Gastrocnemius medialis (tissue), 4 donors: ENCODE data around the gene HPF1. TPM values are rescaled to one million over a fixed set of nuclear protein-coding genes. Genes with fewer than 3 reads are reported as not detected.
A peak's percentile ranks its signal among the peaks of the same experiment; 100 is the strongest.
"Not testable (repeated sequence)": the region's sequence is repeated elsewhere in the genome, so short reads cannot be mapped to it uniquely, and the experiment has no call there.

Experiments used
- ATAC-seq, 2 donors: fragments of 150-250 bp; one replicate each; pipeline ENCODE4 v1.9.1; 2016
- DNase-seq, 2 donors: peaks; one replicate each; pipeline ENCODE4 v3.0.0-alpha.2; 2019
- H3K27ac ChIP-seq, 4 donors: fragments of 200-600 bp; sonication (generic); 1 replicate in 1 of 4; 2 replicates in 3 of 4; pipeline ENCODE4 v1.5.1; 2016 to 2018; ENCODE audit warnings: mild to moderate bottlenecking in 2 of 4, moderate library complexity in 1 of 4
- H3K27me3 ChIP-seq, 3 donors: fragments of 200-600 bp; sonication (generic) in 2 of 3; 1 replicate in 1 of 3; 2 replicates in 2 of 3; pipeline versions ENCODE4 v1.5.1 to v1.6.0; 2016 to 2019; ENCODE audit warnings: mild to moderate bottlenecking in 1 of 3, moderate library complexity in 1 of 3
- H3K36me3 ChIP-seq, 2 donors: fragments of 200-600 bp; sonication (generic) in 1 of 2; one replicate each; pipeline ENCODE4 v1.5.1; 2017 to 2018
- H3K4me1 ChIP-seq, 2 donors: fragments of 200-600 bp; sonication (generic) in 1 of 2; one replicate each; pipeline ENCODE4 v1.5.1; 2016 to 2017; ENCODE audit warnings: mild to moderate bottlenecking in 2 of 2
- H3K4me3 ChIP-seq, 4 donors: fragments of 200-600 bp; sonication (generic) in 3 of 4; 1 replicate in 1 of 4; 2 replicates in 3 of 4; pipeline ENCODE4 v1.5.1; 2016 to 2019; ENCODE audit warnings: mild to moderate bottlenecking in 2 of 4
- H3K9me3 ChIP-seq, 3 donors: fragments of 200-600 bp; sonication (generic) in 2 of 3; 1 replicate in 1 of 3; 2 replicates in 2 of 3; pipeline ENCODE4 v1.5.1; 2016 to 2019
- CTCF ChIP-seq, 5 experiments: fragments of 450-650 bp in 3 of 5; fragments of 200-600 bp in 2 of 5; sonication (generic) in 2 of 5; IDR thresholded peaks in 4 of 5; conservative IDR thresholded peaks in 1 of 5; 1 replicate in 4 of 5; 2 replicates in 1 of 5; pipeline ENCODE4 v1.5.1; 2016 to 2019; ENCODE audit warnings: antibody characterized with exemption in 5 of 5, mild to moderate bottlenecking in 3 of 5, moderate library complexity in 3 of 5
- POLR2A ChIP-seq, 2 donors: fragments of 450-650 bp; IDR thresholded peaks; one replicate each; pipeline ENCODE4 v1.6.1; 2017; ENCODE audit warnings: antibody characterized with exemption in 2 of 2, mild to moderate bottlenecking in 2 of 2, moderate library complexity in 2 of 2
- in situ Hi-C, 4 donors: fragments of 200-750 bp; cut with MboI; loops; one replicate each; pipeline versions ENCODE4 v1.15.0 to v1.8.0; 2017; ENCODE audit warnings: low sequenced_read_pairs in 4 of 4
- intact Hi-C: fragments of 100-400 bp; cut with DNase I; formaldehyde crosslinking; loops from one replicate; pipeline ENCODE4 v1.15.1; 2023; ENCODE audit warnings: low total_unique reads
- total RNA-seq, 4 donors: library from RNA; depleted of rRNA; stranded (reverse); fragments of >200 nt; gene quantifications; one replicate each; pipeline versions ENCODE4 v1.1.0 to v1.2.3, GENCODE V29; 2016

Gene HPF1
- 10 to 100 TPM; 18.4 to 51.8 (median 28.4) TPM for total RNA-seq

DNA sequence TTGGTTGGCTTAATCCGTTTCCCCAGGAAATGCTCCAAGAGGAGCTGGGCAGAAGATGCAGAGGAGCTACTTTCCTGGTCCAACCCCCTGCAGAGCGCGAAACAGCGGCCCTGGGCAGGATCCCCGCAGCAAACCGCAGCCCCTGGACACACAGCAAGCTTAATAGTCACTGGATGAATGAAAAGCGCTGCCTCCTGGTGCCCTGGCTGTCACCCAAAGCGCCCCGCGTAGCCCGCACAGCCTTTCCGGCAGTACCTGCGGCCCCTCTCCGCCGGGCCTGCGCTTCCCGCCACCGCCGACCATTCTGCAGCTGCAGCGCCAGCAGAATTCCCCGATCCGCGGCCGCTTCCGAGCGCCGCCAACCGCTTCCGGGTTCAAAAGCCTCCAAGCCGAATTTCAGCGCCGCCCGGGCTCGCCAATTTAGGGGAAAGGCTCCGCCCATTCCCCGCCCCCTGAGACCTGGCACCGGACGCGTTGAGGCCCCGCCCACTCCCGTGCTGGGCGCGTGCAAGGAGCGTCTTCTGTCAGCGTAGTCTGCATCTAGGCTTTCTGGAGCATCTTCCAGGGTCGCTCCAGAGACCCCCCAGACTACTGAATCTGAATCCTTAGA is at the start of gene HPF1:
HPF1 (minus strand) TSS at position 370 of the 610 bp plus-strand sequence; CDS start at position 303, 67 bp downstream.
- ATAC-seq (peak; percentile 96 to 97), DNase-seq (peak; percentile 84 to 88)
- Histone ChIP-seq H3K4me1 (peaks cover 16 to 17% of the 10 kb centered on the region in 2 donors), H3K9me3 (no peaks in the 10 kb centered on the region), H3K36me3 (peaks cover 0 to 9% of the 10 kb centered on the region in 2 donors), H3K27me3 (no peaks in the 10 kb centered on the region), H3K4me3 (peak within 1 kb of the TSS; percentile 78 to 100 (median 88)), H3K27ac (peak within 1 kb of the TSS; percentile 63 to 81 (median 73))
- in situ Hi-C loops (loop anchor here in 1 of 4 donors (10.0 kb wide), 1 partner anchor 133 kb away; the partner anchor contains the start of gene CLCN3), intact Hi-C loops (loop anchor here (2.0 kb wide), 2 partner anchors 145 to 269 kb away; partner anchors contain the start of genes MFAP3L and NEK1)
- peak in 1 of 5 experiments; percentile 15 for TF ChIP-seq CTCF (IDR thresholded peaks at IDR 0.05 in 4 of 5, conservative IDR thresholded peaks at IDR 0.05 in 1 of 5)
- TF ChIP-seq POLR2A (IDR thresholded peaks at IDR 0.05) = peak; percentile 35 to 54

DNA sequence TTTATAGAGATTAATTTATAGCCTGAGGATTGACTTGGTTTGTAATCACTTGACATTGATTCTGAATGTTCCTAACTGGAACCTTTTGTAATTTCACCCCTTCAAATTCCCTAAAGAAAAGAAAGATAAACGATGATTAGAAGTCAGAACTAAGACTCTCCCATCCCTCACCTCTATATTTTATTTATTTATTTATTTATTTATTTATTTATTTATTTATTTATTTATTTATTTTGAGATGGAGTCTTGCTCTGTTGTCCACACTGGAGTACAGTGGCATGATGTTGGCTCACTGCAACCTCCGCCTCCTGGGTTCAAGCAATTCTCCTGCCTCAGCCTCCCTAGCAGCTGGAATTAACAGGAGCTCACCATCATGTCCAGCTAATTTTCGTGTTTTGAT is 49.0 kb upstream of the HPF1 start:
- H3K27me3 ChIP-seq, H3K9me3 ChIP-seq, intact Hi-C loops, H3K27ac ChIP-seq, H3K36me3 ChIP-seq, ATAC-seq, DNase-seq, H3K4me1 ChIP-seq, H3K4me3 ChIP-seq: not testable (repeated sequence)
- in situ Hi-C loops = loop anchor here in 2 of 4 donors (10.0 kb wide), 2 partner anchors 238 to 248 kb away; no protein-coding TSS in a partner anchor

DNA sequence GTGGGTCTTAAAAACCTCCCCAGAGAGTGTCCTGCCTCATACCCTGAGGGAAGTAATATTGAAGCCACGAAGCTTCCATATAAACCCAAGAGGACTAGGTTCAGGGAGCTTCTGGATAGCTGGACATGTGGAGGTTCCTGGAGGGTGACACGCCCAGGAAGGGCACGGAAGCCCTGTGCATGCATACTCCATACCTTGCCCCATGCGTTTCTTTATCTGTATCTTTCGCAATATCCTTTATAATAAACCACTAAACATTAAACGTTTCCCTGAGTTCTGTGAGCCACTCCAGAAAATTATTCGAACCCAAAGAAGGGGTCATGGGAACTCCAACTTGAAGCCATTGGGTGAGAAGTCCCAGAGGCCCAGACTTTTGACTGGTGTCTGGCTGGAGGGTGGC is 45.7 kb upstream of the HPF1 start:
- Histone ChIP-seq H3K4me1 (peaks cover 0 to 4% of the 10 kb centered on the region in 2 donors), H3K4me3 (no peak overlapping the region), H3K27ac (no peak overlapping the region), H3K9me3 (no peaks in the 10 kb centered on the region), H3K27me3 (no peaks in the 10 kb centered on the region), H3K36me3 (no peaks in the 10 kb centered on the region)
- ATAC-seq (no peak), DNase-seq (no peak)
- TF ChIP-seq POLR2A (IDR thresholded peaks at IDR 0.05) = no peak
- no peak for TF ChIP-seq CTCF (IDR thresholded peaks at IDR 0.05 in 4 of 5, conservative IDR thresholded peaks at IDR 0.05 in 1 of 5)
- in situ Hi-C loops = loop anchor here in 2 of 4 donors (10.0 kb wide), 2 partner anchors 241 to 251 kb away; no protein-coding TSS in a partner anchor
- intact Hi-C loops = no loop called here

DNA sequence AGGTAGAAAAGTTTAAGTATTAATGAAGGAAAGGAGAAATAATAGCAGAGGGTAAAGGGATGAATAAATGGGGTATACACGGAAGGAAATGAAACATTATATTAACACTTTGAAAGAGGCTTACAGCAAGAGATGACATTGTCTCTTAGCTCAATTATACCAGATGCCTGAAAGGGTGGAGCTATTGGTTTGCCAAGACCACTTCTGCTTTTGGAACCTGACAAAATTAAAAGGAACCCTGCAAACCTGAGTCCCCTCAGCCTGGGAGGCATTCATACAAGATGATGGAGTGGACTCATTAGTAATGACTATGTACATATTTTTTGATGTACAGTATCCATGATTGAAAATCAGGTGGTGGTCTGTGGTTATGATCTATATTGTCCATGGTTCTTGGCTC is 45.1 kb upstream of the HPF1 start:
- intact Hi-C loops = no loop called here
- Histone ChIP-seq H3K27me3 (no peaks in the 10 kb centered on the region), H3K4me3 (no peak overlapping the region), H3K4me1 (peaks cover 0 to 4% of the 10 kb centered on the region in 2 donors), H3K9me3 (no peaks in the 10 kb centered on the region), H3K36me3 (no peaks in the 10 kb centered on the region), H3K27ac (no peak overlapping the region)
- in situ Hi-C loops = loop anchor here in 2 of 4 donors (10.0 kb wide), 2 partner anchors 242 to 252 kb away; no protein-coding TSS in a partner anchor
- no peak for DNase-seq
- ATAC-seq = no peak
- TF ChIP-seq CTCF (IDR thresholded peaks at IDR 0.05 in 4 of 5, conservative IDR thresholded peaks at IDR 0.05 in 1 of 5) (no peak), POLR2A (IDR thresholded peaks at IDR 0.05) (no peak)

DNA sequence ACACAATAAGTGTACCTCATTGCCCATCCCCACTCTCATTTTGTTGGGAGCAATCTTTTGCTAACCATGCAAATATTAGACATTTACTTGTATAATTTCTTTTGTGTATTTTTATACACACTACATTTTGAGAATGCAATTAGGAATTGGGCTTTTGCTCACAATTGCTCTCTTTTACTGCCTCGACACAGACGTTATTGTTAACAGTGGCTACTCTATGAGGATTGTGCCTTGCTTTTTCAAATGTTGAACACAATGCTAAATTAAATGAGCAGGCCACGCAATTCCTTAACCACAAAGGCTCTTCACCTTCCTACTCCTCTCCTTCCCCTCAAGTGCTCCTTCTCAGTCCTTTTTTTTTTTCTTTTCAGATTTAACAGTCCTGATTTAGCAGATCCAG is 42.8 kb upstream of the HPF1 start:
- H3K27ac ChIP-seq = no peak overlapping the region
- no peaks in the 10 kb centered on the region for H3K9me3 ChIP-seq
- H3K27me3 ChIP-seq = no peaks in the 10 kb centered on the region
- ATAC-seq (no peak), DNase-seq (no peak)
- intact Hi-C loops = no loop called here
- H3K4me1 ChIP-seq = peaks cover 0 to 4% of the 10 kb centered on the region in 2 donors
- in situ Hi-C loops = loop anchor here in 2 of 4 donors (10.0 kb wide), 2 partner anchors 244 to 254 kb away; no protein-coding TSS in a partner anchor
- no peaks in the 10 kb centered on the region for H3K36me3 ChIP-seq
- no peak overlapping the region for H3K4me3 ChIP-seq
- no peak for TF ChIP-seq CTCF (IDR thresholded peaks at IDR 0.05 in 4 of 5, conservative IDR thresholded peaks at IDR 0.05 in 1 of 5)
- TF ChIP-seq POLR2A (IDR thresholded peaks at IDR 0.05) = no peak
